A204.1 (cell line): Measurements from ENCODE around the gene GADD45A.

ENCODE experiments used
- FAIRE-seq: peaks from 2 replicates; lab custom pipeline; 2012; peaks lifted over from hg19 to GRCh38; lab: Jason Lieb, UNC

Gene GADD45A

GRCh38 chr1:67689267-67690017 is 4.4 kb downstream of the GADD45A start:
- FAIRE-seq: no peak

GRCh38 chr1:67690018-67690363 is 5.0 kb downstream of the GADD45A start:
- FAIRE-seq: no peak

- no peak for FAIRE-seq
Measured at GRCh38 chr1:67690411-67690810, 5.4 kb downstream of the GADD45A start.

GRCh38 chr1:67691712-67692111 is 6.7 kb downstream of the GADD45A start:
- FAIRE-seq: no peak

- FAIRE-seq: no peak
Measured at GRCh38 chr1:67695963-67696362, 11.0 kb downstream of the GADD45A start.

GRCh38 chr1:67696708-67697107 is 11.7 kb downstream of the GADD45A start:
- no peak for FAIRE-seq

GRCh38 chr1:67700220-67700619 is 15.2 kb downstream of the GADD45A start:
- no peak for FAIRE-seq

- FAIRE-seq: no peak
Measured at GRCh38 chr1:67700692-67701410, 15.8 kb downstream of the GADD45A start.

GRCh38 chr1:67701876-67702275 is 16.9 kb downstream of the GADD45A start:
- no peak for FAIRE-seq

GRCh38 chr1:67704351-67704750 is 19.4 kb downstream of the GADD45A start:
- FAIRE-seq: no peak

- FAIRE-seq: no peak
Measured at GRCh38 chr1:67705735-67706453, 20.9 kb downstream of the GADD45A start.

GRCh38 chr1:67708606-67709005 is 23.6 kb downstream of the GADD45A start:
- no peak for FAIRE-seq

- FAIRE-seq: no peak
Measured at GRCh38 chr1:67710417-67710816, 25.4 kb downstream of the GADD45A start.

GRCh38 chr1:67711158-67711854 is 26.3 kb downstream of the GADD45A start:
- FAIRE-seq: no peak

GRCh38 chr1:67711855-67712212 is 26.8 kb downstream of the GADD45A start:
- no peak for FAIRE-seq

- FAIRE-seq: no peak
Measured at GRCh38 chr1:67713057-67713846, 28.3 kb downstream of the GADD45A start.

- no peak for FAIRE-seq
Measured at GRCh38 chr1:67715819-67716218, 30.8 kb downstream of the GADD45A start.

- no peak for FAIRE-seq
Measured at GRCh38 chr1:67716800-67717199, 31.8 kb downstream of the GADD45A start.

- FAIRE-seq: no peak
Measured at GRCh38 chr1:67717876-67718275, 32.9 kb downstream of the GADD45A start.

- no peak for FAIRE-seq
Measured at GRCh38 chr1:67719329-67720196, 34.6 kb downstream of the GADD45A start.

GRCh38 chr1:67721112-67721511 is 36.1 kb downstream of the GADD45A start:
- FAIRE-seq: no peak
